HG02678 (cell line): Measurements from ENCODE around the gene NOL8.

ENCODE experiments used
- ATAC-seq: cut with Tn5 transposase; IDR thresholded peaks from one replicate; pipeline ENCODE4 v1.9.1; 2021; ENCODE audit warnings: mild to moderate bottlenecking, moderate library complexity; ENCODE audit not compliant: unreplicated experiment

NOL8 gene

GRCh38 chr9:92312887-92313623 lies 12.1 kb downstream of the NOL8 start:
- no peak for ATAC-seq

GRCh38 chr9:92310562-92310961 lies 14.6 kb downstream of the NOL8 start:
- no peak for ATAC-seq

- ATAC-seq = peak; percentile 34
These were observed 16.3 kb downstream of the NOL8 start for GRCh38 chr9:92308893-92309292.

- no peak for ATAC-seq
These were observed 24.2 kb downstream of the NOL8 start for GRCh38 chr9:92300936-92301335.

GRCh38 chr9:92299116-92299515 lies 26.0 kb downstream of the NOL8 start:
- ATAC-seq = no peak

- ATAC-seq = no peak
These were observed 27.1 kb downstream of the NOL8 start for GRCh38 chr9:92298036-92298435.

DNA sequence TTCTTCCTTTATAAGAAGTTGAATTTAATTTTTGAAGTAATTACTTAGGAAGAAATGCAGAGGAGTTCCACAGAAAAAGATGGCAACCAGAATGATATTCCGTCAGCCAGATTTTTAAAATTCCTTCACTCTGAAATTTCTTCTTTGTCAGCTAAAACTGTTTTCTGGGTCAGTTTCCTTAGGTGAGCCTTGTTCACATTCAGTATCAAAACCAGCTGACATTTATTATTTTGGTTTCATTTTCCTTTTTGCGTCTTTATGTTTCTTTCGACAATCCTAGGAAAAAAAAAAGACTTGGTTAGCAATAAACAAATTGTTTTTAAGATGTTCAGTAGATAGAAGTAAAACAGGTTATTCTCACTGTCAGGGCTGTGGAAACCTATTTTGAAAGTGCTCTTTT lies 27.5 kb downstream of the NOL8 start:
- ATAC-seq = no peak

GRCh38 chr9:92295827-92296258 lies 29.3 kb downstream of the NOL8 start:
- no peak for ATAC-seq

DNA sequence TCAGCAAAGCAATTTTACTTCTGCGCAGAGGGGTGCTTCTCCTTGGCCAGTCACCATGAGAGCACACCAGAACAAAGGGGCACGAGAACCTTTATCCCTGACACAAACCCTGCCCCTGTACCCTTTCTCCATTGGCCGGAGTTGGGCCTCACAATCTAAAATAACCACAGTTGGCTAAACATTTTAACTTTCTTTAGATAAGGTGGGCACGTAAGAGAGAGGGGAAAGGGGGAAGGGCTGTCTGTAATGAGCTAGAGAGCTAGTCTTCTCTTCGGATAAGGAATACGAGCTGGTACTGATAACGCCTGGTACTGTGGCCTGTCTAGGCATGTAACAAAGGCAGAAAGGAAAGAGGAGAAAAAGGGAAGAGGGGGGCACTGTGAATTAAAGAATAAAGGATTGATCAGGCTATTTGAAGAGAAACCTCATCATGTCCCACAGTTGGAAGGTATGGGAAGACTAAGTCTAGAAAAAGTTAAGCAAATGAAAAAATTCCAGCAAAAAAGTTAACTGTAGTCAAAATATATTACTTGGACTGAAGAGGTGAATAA lies 29.8 kb downstream of the NOL8 start:
- ATAC-seq = no peak

DNA sequence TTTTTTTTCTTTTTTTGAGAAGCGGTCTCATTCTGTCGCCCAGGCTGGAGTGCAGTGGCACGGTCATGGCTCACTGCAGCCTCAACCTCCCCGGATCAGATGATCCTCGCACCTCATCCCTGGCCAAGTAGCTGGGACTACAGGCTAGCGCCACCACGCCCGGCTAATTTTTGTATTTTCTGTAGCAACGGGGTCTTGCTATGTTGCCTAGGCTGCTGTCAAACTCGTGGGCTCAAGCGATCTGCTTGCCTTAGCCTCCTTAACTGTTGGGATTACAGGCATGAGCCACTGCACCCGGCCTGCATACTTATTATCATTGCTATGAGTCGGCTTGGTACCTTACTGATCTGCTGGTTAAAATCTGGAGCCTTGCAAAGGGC lies 30.9 kb downstream of the NOL8 start:
- ATAC-seq = no peak

DNA sequence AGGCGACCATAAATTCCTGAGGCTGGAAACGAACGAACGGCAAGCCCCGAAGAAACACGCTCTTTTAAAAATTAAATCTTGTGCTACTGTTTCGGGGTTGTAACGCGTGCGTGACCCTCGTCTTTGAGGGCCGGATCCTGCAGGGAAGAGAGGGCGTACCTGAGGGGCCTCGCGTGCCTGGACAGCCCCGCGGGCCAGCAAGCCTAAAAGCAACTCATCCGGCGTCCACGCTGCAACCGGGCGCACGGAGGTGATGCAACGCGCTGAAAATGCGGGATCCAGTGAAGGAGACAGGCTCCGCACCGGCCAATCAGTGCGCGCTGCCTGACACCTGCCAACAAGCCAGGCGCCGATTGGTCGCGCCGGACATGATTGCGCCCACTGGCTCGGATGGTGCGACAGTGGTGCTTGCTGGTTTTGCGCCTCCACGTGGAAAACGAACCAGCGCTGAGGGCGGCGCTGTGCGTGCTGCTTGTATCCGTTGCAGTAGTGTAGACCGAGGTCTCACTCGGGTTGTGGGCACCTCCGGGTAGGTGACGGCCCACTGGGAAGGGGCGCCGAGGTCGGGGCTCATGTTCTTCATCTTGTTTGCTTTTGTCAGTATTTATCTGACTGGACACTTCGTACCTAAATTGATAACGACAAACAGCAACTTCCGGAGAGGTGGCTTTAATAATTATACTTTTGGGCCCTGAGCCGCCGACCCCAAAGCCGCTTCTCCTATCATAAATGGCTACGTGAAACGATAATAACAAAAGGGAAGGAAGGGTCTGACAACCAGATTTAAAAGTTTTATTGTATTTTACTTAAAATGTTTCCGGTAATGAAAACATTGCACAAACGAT lies 31.5 kb downstream of the NOL8 start, which contains the start of gene IARS1:
IARS1 (minus strand) TSS at position 246 of the 845 bp plus-strand sequence. CDS start 4,278 bp downstream, outside the sequence.
- ATAC-seq = peak; percentile 97

GRCh38 chr9:92293075-92293354 lies 32.1 kb downstream of the NOL8 start:
- no peak for ATAC-seq

DNA sequence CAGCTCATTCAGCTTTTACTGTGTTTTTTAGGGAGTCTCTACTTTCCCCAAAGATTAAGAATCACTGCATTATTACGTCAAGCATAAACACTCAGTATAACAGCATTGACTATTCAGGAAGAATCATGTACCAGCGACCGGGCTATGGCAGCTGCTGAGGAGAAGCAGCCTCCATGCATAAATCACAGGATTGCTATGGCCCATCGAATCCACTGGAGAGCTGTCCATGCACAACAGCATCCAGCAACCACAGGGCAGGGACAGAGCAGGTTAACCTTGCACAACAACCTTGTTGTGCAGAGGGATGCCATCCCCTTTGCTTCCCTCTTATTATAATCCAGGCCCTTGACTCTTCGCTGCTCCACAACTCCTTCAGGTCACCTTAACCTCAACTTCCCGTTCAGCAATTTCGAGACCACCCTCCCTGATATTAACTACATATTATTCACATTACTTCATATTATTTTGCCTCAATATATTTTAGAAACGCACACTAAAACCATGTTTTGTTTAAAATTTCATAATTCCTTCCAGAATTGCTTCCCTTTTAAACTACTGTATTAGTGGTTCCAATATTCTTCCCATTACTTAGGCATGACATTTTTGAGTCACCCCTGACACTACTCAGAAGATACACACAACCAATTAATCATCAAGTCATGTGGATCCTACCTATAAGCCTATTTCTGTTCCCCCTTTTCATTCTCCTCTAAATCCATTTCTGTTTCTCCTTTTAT lies 32.6 kb downstream of the NOL8 start:
- ATAC-seq = no peak

GRCh38 chr9:92291577-92291976 lies 33.6 kb downstream of the NOL8 start:
- ATAC-seq = no peak

DNA sequence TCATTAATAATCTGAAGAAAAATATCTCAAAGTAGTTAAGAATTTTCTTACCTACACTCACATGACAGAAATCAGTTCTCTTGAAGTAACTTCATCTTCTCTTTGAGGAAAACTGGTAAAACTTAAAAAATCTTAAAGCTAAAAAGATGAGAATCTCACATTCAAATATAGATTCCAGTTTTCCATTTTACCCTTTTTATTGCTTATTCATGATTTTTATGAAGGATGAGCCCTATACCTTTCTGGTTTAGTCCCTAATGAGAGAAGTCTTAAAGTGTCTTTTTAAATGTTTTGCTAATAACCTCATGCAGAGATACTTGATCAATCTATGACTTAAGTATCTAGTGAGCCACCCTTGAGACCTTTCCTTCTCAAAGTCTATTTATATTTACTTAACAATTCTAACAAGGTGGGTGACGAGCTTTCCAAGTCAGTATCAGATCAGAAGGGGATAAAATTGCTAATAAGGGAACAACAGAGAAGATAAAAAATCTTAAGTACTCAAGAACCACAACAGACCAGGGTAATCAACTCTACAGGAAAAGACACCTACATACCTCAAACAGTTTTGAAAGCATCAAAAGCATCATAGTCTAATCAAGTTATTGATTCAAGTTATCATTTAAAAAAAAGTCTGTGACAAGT lies 34.2 kb downstream of the NOL8 start:
- no peak for ATAC-seq

GRCh38 chr9:92289708-92290390 lies 35.3 kb downstream of the NOL8 start:
- no peak for ATAC-seq

- ATAC-seq = no peak
These were observed 45.8 kb downstream of the NOL8 start for GRCh38 chr9:92279302-92279701.

DNA sequence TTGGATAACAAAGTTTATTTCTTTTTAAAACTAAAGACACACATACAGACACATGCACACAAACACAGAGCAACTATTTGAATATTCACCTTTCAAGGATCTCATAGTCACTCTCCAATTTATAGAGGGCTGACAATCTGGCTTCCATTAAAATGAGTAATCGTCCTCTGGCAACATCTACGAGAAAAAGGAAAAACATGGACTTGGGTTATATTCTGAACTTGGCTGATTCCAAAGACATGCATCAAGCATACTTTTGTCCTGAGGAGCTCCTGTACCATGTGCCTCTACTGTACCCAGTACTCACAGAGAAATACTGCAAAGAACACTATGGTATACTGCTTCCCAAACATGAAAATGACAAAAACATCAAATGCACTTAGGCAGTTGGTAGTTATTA lies 47.0 kb downstream of the NOL8 start:
- no peak for ATAC-seq

GRCh38 chr9:92276331-92277032 lies 48.7 kb downstream of the NOL8 start:
- ATAC-seq = no peak

DNA sequence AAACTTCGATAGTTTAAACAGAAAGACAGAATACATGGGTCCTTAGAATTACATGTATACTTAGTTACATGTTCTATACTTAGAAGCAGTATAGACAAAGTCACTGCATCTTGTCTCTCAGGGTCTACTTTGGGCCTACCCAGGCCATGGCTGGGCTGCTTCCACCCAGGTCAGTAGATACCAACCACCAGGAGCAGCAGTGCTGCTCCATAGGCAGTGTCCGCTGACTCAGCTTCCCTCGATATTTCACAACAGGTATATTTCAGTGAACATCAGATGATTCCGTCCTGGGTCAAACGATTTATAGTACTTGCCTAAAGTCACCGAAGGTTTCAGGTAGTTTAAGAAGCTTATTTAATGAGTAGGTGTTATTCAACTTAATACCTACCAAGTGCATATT lies 49.6 kb downstream of the NOL8 start:
- no peak for ATAC-seq
